IPS DF 19.7 (cell line): ENCODE measurements around the gene ZNF319.

Experiments
- DNase-seq: peaks from one replicate; pipeline ENCODE4 v3.0.0-alpha.2; 2013; ENCODE audit warnings: low read depth, low spot score

ZNF319 gene

GRCh38 chr16:58037365-58038057 lies 37.0 kb upstream of the ZNF319 start:
- no peak for DNase-seq

- DNase-seq: no peak
Measured at GRCh38 chr16:58036943-58037342, 36.5 kb upstream of the ZNF319 start.

GRCh38 chr16:58035356-58036170 lies 35.1 kb upstream of the ZNF319 start:
- no peak for DNase-seq

GRCh38 chr16:58034774-58035173 lies 34.3 kb upstream of the ZNF319 start:
- no peak for DNase-seq

- no peak for DNase-seq
Measured at GRCh38 chr16:58034128-58034685, 33.7 kb upstream of the ZNF319 start.

GRCh38 chr16:58032710-58033293 lies 32.3 kb upstream of the ZNF319 start:
- no peak for DNase-seq

- DNase-seq: no peak
Measured at GRCh38 chr16:58031016-58031800, 30.7 kb upstream of the ZNF319 start.

- no peak for DNase-seq
Measured at GRCh38 chr16:58030136-58030840, 29.8 kb upstream of the ZNF319 start.

- no peak for DNase-seq
Measured at GRCh38 chr16:58029410-58029809, 28.9 kb upstream of the ZNF319 start.

- DNase-seq: no peak
Measured at GRCh38 chr16:58028541-58029070, 28.1 kb upstream of the ZNF319 start.

GRCh38 chr16:58027916-58028455 lies 27.5 kb upstream of the ZNF319 start:
- DNase-seq: no peak

- DNase-seq: no peak
Measured at GRCh38 chr16:58027161-58027915, 26.9 kb upstream of the ZNF319 start.

- DNase-seq: no peak
Measured at GRCh38 chr16:58026705-58027160, 26.3 kb upstream of the ZNF319 start.

- no peak for DNase-seq
Measured at GRCh38 chr16:58026139-58026704, 25.8 kb upstream of the ZNF319 start.

GRCh38 chr16:58025351-58026138 lies 25.1 kb upstream of the ZNF319 start, which contains the start of gene MMP15:
Gene MMP15, plus strand, starts transcription at chr16:58025754. Its CDS starts 597 bp downstream, at chr16:58026351.
- peak; percentile 84 for DNase-seq

- DNase-seq: no peak
Measured at GRCh38 chr16:58024486-58025350, 24.2 kb upstream of the ZNF319 start.
